Stimulated activated CD8-positive, alpha-beta memory T cell treated with anti-CD3 and anti-CD28 coated beads, Interleukin-7, amount 100 ng/mL, for 4 hours (primary cell): ENCODE measurements around the gene MNX1.

Experiments
- DNase-seq, 2 donors: peaks; one replicate each; pipeline ENCODE4 v3.0.0-alpha.2; 2020; ENCODE audit warnings: low read depth in 2 of 2

The MNX1 gene

DNA sequence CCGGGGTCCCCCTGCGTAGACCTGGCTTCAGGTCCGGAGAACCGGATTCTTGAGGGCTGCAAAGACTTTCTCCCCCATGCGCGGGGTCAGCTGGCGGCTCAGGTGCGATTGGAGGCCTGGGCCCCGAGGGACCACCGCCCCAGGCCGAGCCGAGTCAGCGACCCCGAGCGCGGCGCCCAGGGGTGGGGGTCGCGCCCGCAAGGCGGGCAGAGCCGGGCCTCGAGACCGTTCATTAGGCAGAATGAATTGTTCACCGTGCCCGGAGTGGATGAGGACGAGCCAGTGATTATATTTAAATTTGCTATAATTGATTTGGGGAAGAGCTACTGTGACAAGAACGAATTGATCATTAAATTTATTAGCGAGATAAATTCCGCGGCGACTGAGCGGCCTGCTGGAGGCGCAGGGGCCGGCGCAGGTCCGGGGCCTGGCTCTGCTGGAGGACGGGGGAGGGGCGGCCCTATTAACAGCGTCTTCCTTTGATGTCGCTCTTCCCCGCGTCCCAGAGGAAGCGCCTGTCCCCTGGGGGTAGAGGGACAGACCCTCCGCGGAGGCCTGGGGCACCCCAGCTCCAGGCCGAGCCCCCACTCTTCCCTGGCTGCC is 7.5 kb downstream of the MNX1 start:
- DNase-seq: no peak

- DNase-seq: no peak
Measured at GRCh38 chr7:157001920-157002818, 8.3 kb downstream of the MNX1 start.

DNA sequence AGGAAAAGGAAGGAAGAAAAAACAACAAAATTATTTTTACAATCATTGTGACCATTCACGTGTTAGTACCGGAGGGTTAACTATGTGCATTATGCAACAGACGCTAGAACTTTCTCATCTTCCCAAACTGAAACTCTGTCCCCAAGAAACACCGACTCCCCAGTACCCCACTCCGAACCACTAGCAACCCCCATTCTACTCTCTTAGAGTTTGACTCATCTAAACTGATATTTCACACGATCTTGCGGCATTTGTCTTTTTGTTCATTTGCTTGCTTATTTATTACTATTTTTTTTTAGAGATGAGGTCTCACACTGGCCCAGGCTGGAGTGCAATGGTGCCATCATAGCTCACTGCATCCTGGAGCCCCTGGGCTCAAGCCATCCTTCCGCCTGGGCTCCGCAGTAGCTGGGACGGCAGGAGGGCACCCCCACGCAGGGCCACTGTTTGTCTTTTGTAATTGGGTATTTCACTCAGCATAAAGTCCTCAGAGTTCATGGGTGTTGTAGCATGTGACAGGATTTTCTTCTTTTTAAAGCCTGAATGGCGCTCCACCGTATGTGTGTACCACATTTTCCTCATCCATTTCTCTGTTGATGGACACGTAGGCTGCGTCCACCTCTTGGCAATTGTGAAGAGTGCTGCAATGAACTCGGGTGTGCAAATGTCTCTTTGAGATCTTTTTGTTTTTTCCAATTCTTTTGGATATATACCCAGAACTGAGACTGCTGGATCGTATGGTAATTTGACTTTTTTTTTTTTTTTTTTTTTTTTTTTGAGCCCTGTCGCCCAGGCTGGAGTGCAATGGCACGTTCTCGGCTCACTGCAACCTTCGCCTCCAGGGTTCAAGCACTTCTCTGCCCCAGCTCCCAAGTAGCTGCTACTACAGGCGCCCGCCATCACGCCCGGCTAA is 9.5 kb downstream of the MNX1 start:
- DNase-seq: no peak

DNA sequence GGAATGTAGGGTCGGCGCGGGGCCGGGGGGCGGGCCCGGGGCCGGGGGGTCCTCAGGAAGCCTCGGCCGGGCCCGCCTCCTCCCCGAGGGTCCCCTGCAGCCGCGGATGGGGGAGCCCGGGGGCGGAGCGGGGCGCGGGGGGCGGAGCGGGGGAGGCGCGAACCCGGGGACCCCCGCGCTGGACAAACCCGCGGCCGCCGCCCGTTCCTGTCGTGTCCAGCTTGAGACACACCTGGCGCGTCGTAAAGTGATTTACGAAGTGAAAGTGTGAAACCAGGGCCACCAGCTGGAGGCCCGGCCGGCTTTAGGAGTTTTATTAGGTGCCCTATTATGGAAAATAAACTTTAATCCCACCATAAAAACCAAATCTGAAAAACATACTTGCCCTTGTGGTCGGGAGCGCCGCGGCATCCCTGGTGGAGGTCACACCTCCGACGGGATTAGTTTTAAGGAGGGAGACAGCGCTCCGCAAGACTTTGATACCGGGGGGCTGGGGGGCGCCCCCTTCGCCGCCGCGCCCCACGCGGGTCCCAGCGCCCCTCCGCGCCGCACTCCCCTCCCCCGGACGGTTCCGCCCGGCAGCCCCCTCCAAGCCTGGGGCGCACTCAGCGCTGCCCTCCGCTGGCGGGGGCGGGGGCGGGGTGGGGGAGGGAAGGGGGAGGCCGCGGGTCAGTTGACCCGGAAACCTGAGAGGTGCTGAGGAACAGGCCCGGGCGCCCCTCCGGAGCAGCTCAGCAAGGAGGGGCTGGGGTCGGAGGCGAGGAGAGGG is 10.3 kb downstream of the MNX1 start:
- no peak for DNase-seq

GRCh38 chr7:156998988-156999957 is 11.2 kb downstream of the MNX1 start:
- DNase-seq: no peak

DNA sequence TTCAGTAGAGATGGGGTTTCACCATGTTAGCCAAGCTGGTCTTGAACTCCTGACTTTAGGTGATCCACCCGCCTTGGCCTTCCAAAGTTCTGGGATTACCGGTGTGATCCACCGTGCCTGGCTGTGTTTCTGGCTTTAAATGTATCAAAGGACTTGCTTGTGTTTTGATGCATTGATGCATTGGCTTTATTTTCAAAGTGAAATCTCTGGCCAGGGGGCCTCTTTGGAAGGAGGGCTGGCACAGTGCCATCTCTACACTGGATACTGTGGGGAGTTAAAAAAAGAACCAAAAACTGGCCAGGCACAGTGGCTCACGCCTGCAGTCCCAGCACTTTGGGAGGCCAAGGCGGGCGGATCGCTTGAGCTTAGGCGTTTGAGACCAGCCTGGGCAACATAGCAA is 16.0 kb downstream of the MNX1 start:
- DNase-seq: no peak

DNA sequence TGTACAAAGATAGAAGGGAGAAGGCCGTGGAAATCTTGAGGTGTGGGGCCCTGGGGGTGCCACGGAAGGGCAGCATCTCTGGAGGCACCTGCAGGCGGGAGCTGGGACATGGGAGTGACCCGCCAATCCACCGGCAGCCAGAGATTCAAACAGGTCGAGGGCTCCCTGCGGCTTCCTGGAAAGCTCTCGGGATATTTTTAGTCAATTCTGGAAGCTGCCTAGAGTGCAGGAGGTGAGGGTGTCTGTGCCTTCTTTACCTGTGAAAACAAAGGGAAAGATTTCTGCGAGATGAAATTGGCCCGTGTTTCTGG is 16.6 kb downstream of the MNX1 start:
- no peak for DNase-seq

DNA sequence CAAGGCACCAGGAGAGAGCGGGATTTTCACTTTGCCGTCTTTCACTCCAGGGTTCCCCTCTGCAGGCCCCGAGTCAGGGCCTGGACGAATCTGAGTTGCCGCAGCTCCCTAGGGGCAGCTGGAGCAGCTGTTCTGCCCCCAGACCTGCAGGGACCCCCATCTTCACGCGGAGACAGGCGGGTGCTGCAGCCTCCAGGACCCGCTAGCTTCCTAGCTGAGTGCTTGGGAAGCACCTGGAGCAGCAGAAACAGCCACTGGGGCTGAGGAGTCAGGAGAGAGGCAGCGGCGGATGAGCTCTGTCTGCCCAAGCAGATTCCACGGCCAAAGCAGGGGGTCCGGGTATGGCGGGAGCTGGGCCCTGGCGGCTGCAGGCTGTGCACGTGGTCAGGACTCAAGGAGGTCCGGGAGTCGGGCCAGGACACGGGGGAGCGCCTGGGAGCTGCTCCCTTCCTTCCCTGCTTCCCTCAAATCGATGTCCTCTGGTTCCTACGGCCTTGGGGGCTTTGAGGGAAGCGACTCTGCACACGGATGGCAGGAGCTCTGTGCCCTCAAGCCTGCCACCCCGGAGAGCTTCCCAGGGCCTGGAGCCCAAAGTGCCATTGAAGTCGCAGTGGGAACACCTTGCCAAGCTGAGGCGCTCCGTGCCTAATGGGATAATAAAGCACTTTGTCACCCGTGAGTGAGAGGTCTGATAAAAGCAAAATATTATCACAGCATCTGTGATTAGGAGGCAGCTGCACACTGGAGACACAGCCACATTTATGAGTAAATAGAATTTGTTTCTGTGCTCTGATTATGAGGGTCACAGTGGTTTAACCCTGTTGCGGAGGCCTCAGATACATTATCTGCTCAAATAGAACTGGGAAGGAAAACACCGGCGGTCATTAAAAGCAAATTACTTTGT is 17.2 kb downstream of the MNX1 start:
- no peak for DNase-seq

DNA sequence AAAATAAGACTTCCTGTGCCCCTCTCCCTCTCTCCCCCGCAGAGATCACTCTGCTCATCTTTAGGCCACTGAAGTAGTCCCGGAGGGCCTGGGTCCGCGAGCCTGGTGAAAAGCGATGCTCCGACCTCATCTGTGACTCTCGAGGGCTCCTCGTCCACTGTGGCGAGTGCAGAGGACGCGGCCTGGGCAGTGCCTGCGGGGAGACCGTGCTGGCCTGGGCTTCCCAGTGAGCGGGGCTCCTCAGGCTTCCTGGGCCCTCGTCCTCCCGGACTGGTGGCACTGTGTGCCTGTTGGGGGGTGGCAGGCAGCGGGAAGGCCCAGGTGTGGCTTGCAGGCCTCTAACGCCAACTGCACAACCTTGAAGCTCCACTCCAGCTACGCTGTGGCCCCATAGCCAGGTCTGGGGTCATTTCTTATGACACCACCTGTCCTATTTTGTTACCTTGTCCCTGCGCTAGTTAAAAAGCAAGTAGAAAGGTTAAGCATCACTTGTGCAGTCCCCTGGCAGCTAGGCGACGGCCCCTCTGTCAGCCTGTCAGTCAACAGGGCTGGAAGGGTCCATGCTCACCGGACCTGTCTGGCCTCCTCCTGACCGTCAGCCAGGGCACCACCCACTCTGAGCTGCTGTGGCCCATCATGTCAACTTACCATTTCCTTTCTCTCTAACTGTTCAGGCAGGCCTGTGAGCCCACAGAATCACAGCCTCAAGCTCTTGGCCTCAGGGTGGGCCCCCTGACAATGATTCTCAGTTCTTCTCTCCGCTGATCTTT is 20.5 kb downstream of the MNX1 start:
- DNase-seq: no peak

GRCh38 chr7:156988343-156989185 is 21.9 kb downstream of the MNX1 start:
- DNase-seq: no peak

DNA sequence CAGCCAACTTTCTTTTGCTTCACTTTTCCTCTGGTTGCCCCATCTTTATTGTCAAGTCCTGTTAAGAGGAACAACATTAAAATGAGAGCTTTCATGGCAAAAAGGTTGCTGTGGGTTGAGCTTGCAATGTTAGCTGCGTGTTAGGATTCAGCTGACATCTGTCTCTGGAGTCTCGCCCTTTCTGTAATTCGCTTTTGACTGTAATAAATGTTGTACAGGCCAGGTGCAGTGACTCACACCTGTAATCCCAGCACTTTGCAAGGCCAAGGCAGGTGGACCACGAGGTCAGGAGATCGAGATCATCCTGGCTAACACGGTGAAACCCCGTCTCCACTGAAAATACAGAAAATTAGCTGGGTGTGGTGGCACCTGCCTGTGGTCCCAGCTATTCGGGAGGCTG is 24.1 kb downstream of the MNX1 start:
- DNase-seq: no peak

DNA sequence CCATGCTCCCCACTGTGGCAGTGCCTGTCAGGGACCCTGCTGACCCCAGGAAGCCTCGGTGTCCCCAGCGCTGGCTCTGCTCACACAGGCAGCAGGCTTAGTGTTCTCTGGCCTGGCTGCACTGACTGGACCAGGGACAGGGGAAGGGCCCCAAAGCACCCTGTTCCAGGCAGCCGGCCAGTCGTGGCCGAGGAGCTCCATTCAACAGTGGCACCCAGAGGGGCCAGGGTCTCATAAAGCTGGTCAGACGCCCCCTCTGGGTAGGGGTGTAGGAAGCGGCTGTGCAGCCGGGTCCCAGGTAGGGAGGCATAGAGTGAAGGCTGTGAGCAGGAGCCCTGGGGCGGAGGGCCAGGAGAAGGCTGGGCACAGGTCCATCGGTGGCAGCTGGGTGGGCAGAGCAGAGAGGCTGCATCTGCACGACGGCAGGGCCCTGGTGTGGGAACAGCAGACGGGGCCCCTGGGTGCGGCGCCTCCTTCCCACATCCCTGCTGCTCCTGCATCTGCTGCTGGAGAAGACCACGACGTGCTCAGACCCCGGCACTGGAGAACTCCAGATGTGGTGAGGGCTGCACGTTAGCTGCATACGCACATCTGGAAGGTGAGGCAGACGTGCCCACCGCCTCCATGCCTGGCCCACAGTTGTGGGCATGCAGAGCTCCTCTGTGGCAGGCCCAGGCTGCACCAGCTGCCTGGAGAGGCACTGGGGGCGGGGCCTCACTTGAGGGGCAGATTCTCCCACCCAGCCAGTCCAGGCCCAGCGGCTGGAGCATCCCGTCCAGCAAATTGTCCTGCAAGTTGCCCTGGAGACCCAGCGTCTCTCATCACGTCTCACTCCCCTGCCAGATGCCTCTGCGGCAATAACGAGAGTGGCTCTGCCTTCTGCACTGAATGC is 25.1 kb downstream of the MNX1 start:
- DNase-seq: no peak

GRCh38 chr7:156984174-156984891 is 26.1 kb downstream of the MNX1 start:
- DNase-seq: no peak

- no peak for DNase-seq
Measured at GRCh38 chr7:156979711-156980110, 30.8 kb downstream of the MNX1 start.

- no peak for DNase-seq
Measured at GRCh38 chr7:156979007-156979606, 31.4 kb downstream of the MNX1 start.

DNA sequence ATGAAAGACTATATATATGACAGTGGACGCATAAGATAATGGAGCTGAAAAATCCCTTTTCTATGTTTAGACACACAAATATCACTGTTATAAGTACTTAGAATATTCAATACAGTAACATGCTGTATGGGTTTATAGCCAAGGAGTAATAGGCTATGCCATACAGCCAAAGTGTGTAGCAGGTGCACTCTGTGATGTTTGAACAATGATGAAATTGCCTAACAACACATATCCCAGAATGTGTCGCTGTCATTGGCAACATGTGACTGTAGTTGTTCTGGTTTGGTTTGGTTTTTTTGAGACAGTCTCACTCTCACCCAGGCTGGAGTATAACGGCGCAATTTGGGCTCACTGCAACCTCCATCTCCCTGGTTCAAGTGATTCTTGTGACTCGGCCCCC is 34.8 kb downstream of the MNX1 start:
- no peak for DNase-seq
